ENCODE measurements around the gene CARS1. TPM values are rescaled to one million over a fixed set of nuclear protein-coding genes. Genes with fewer than 3 reads are reported as not detected.

The CARS1 gene
- total RNA-seq, 3 donors from 2014 or later: 40.9 to 61.0 (median 43.3) TPM

- TF ChIP-seq CTCF (IDR thresholded peaks at IDR 0.05): no peak
- DNase-seq: no peak
- intact Hi-C loops (cut with DNase I, micrococcal nuclease): no loop called here
These were observed 5.1 kb downstream of the CARS1 start for GRCh38 chr11:3052109-3052479.

GRCh38 chr11:3051196-3052108 lies 5.8 kb downstream of the CARS1 start:
- H3K4me1 ChIP-seq (ENCODE audit: low read depth): peaks cover 9% of the 10 kb centered on the region
- DNase-seq: no peak

More at GRCh38 chr11:3052109-3052479, 5.1 kb downstream of the CARS1 start:
- Histone ChIP-seq H3K4me3 (no peak overlapping the region), H3K36me3 (ENCODE audit: low read depth) (no peaks in the 10 kb centered on the region), H3K9me3 (no peaks in the 10 kb centered on the region), H3K4me1 (ENCODE audit: low read depth) (peaks cover 9% of the 10 kb centered on the region)
- no peak for ATAC-seq

GRCh38 chr11:3050386-3051195 lies 6.6 kb downstream of the CARS1 start:
- no peak for TF ChIP-seq CTCF (IDR thresholded peaks at IDR 0.05)
- DNase-seq (no peak), ATAC-seq (no peak)
- no peak overlapping the region for H3K4me3 ChIP-seq
- intact Hi-C loops (cut with DNase I, micrococcal nuclease): no loop called here
- H3K36me3 ChIP-seq (ENCODE audit: low read depth): no peaks in the 10 kb centered on the region
- H3K9me3 ChIP-seq: no peaks in the 10 kb centered on the region
- peaks cover under 1% of the 10 kb centered on the region for H3K4me1 ChIP-seq (ENCODE audit: low read depth)

More at GRCh38 chr11:3051196-3052108, 5.8 kb downstream of the CARS1 start:
- no peak for ATAC-seq
- H3K4me3 ChIP-seq: no peak overlapping the region
- H3K9me3 ChIP-seq: no peaks in the 10 kb centered on the region
- no peak for TF ChIP-seq CTCF (IDR thresholded peaks at IDR 0.05)
- intact Hi-C loops (cut with DNase I, micrococcal nuclease): no loop called here
- no peaks in the 10 kb centered on the region for H3K36me3 ChIP-seq (ENCODE audit: low read depth)

GRCh38 chr11:3049430-3050243 lies 7.6 kb downstream of the CARS1 start:
- intact Hi-C loops (cut with DNase I, micrococcal nuclease): no loop called here
- Histone ChIP-seq H3K4me1 (ENCODE audit: low read depth) (no peaks in the 10 kb centered on the region), H3K36me3 (ENCODE audit: low read depth) (no peaks in the 10 kb centered on the region), H3K4me3 (no peak overlapping the region), H3K9me3 (no peaks in the 10 kb centered on the region)
- no peak for TF ChIP-seq CTCF (IDR thresholded peaks at IDR 0.05)
- DNase-seq (peak; percentile 61 to 87 (median 64)), ATAC-seq (peak; percentile 94)

GRCh38 chr11:3047637-3048036 lies 9.6 kb downstream of the CARS1 start:
- DNase-seq: no peak
- Histone ChIP-seq H3K36me3 (ENCODE audit: low read depth) (no peaks in the 10 kb centered on the region), H3K9me3 (no peaks in the 10 kb centered on the region), H3K4me1 (ENCODE audit: low read depth) (no peaks in the 10 kb centered on the region), H3K4me3 (no peak overlapping the region)
- intact Hi-C loops (cut with DNase I, micrococcal nuclease): no loop called here
- no peak for ATAC-seq
- no peak for TF ChIP-seq CTCF (IDR thresholded peaks at IDR 0.05)

Data from mucosa of descending colon (tissue), 3 donors.